GM21390 (cell line): ENCODE results near the gene CRYL1.
"Not testable (repeated sequence)": the region's sequence is repeated elsewhere in the genome, so short reads cannot be mapped to it uniquely, and the experiment has no call there.

Source experiments
- ATAC-seq: cut with Tn5 transposase; IDR thresholded peaks from one replicate; pipeline ENCODE4 v1.9.1; 2021; ENCODE audit not compliant: unreplicated experiment

CRYL1 gene

GRCh38 chr13:20461481-20461859 lies 64.2 kb downstream of the CRYL1 start:
- no peak for ATAC-seq

- no peak for ATAC-seq
Observed at GRCh38 chr13:20460761-20461160, 64.9 kb downstream of the CRYL1 start.

- no peak for ATAC-seq
Observed at GRCh38 chr13:20457670-20458069, 68.0 kb downstream of the CRYL1 start.

- ATAC-seq, result no peak
Observed at GRCh38 chr13:20456737-20457136, 68.9 kb downstream of the CRYL1 start.

GRCh38 chr13:20451397-20451796 lies 74.3 kb downstream of the CRYL1 start:
- peak; percentile 57 for ATAC-seq

- no peak for ATAC-seq
Observed at GRCh38 chr13:20448470-20448869, 77.2 kb downstream of the CRYL1 start.

GRCh38 chr13:20446900-20447299 lies 78.8 kb downstream of the CRYL1 start:
- no peak for ATAC-seq

- no peak for ATAC-seq
Observed at GRCh38 chr13:20446405-20446804, 79.3 kb downstream of the CRYL1 start.

GRCh38 chr13:20442798-20443381 lies 82.8 kb downstream of the CRYL1 start:
- no peak for ATAC-seq

- no peak for ATAC-seq
Observed at GRCh38 chr13:20442375-20442774, 83.3 kb downstream of the CRYL1 start.

GRCh38 chr13:20441879-20442278 lies 83.8 kb downstream of the CRYL1 start:
- ATAC-seq, result no peak

GRCh38 chr13:20441056-20441455 lies 84.6 kb downstream of the CRYL1 start:
- no peak for ATAC-seq

GRCh38 chr13:20439261-20439660 lies 86.4 kb downstream of the CRYL1 start:
- ATAC-seq, result no peak

GRCh38 chr13:20438801-20439200 lies 86.9 kb downstream of the CRYL1 start:
- ATAC-seq, result no peak

GRCh38 chr13:20436505-20436904 lies 89.2 kb downstream of the CRYL1 start:
- no peak for ATAC-seq

- no peak for ATAC-seq
Observed at GRCh38 chr13:20435616-20436368, 89.9 kb downstream of the CRYL1 start.

- ATAC-seq, result not testable (repeated sequence)
Observed at GRCh38 chr13:20434210-20434609, 91.4 kb downstream of the CRYL1 start.

GRCh38 chr13:20431687-20432384 lies 93.8 kb downstream of the CRYL1 start:
- ATAC-seq, result no peak

- ATAC-seq, result no peak
Observed at GRCh38 chr13:20431080-20431479, 94.6 kb downstream of the CRYL1 start.

- no peak for ATAC-seq
Observed at GRCh38 chr13:20430296-20430695, 95.4 kb downstream of the CRYL1 start.

- ATAC-seq, result no peak
Observed at GRCh38 chr13:20429682-20430081, 96.0 kb downstream of the CRYL1 start.
